ENCODE results near the gene P2RX1.

DNA sequence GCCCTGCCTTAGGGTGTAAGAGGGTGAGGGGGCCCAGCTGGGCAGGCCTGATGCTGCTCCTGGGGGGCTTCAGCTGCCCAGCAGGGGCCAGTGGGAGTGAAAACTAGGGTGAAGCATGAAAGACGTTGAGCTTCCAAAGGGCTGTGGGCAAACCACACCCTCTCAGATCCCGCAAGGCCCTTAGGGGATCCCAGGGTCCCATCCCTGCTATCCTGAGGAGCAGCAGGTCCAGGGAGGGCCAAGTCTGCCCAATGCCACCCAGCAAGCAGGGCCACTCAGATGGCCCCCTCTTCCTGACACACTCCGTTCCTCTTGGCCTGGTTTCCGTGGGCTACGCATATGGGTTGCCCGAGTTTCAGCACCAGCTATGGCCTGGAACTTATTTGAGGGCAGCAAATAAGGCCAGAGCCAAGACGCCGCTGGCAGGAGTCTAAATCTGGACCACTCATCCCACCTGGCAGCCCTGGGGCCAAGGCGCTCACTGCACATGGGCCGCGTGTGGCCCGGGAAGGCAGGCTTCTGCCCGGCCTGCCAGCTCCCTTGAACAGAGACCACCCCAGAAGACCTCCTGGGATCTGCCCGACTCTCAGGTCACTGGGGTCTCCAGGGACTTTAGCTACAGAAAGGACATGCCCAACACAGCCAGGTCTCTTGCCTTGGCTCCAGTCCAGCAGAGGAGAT lies 43.8 kb upstream of the P2RX1 start:
- TF ChIP-seq, protein P1, sequence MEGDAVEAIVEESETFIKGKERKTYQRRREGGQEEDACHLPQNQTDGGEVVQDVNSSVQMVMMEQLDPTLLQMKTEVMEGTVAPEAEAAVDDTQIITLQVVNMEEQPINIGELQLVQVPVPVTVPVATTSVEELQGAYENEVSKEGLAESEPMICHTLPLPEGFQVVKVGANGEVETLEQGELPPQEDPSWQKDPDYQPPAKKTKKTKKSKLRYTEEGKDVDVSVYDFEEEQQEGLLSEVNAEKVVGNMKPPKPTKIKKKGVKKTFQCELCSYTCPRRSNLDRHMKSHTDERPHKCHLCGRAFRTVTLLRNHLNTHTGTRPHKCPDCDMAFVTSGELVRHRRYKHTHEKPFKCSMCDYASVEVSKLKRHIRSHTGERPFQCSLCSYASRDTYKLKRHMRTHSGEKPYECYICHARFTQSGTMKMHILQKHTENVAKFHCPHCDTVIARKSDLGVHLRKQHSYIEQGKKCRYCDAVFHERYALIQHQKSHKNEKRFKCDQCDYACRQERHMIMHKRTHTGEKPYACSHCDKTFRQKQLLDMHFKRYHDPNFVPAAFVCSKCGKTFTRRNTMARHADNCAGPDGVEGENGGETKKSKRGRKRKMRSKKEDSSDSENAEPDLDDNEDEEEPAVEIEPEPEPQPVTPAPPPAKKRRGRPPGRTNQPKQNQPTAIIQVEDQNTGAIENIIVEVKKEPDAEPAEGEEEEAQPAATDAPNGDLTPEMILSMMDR (IDR thresholded peaks at IDR 0.05): no peak
- TF ChIP-seq POLR2A (IDR thresholded peaks at IDR 0.05): no peak
